SU-DHL-6 (cell line): Measurements from ENCODE around the gene MYMX.

Source experiments
- H2AFZ ChIP-seq: fragments of 200-600 bp; sonication (generic); 2 replicates; pipeline ENCODE4 v1.6.1; 2014; ENCODE audit warnings: low read depth, mild to moderate bottlenecking, moderate library complexity, mixed read lengths, antibody characterized with exemption, low read length; ENCODE audit not compliant: severe bottlenecking
- H3F3A ChIP-seq: fragments of 200-600 bp; shearing (Covaris generic); 2 replicates; pipeline ENCODE4 v1.6.0; 2016; ENCODE audit warnings: antibody characterized with exemption, mild to moderate bottlenecking; ENCODE audit not compliant: insufficient read depth
- H3K27ac ChIP-seq: fragments of 200-600 bp; sonication (generic); 2 replicates; pipeline ENCODE4 v1.5.1; 2016; ENCODE audit warnings: low read depth, mild to moderate bottlenecking, low read length, moderate library complexity, mixed read lengths
- H3K27me3 ChIP-seq: fragments of 200-600 bp; sonication (generic), shearing (Covaris generic); 2 replicates; pipeline ENCODE4 v1.6.0; 2014; ENCODE audit warnings: mild to moderate bottlenecking, low read length
- H3K36me3 ChIP-seq: fragments of 200-600 bp; sonication (generic); 2 replicates; pipeline ENCODE4 v1.6.1; 2014; ENCODE audit warnings: mild to moderate bottlenecking, low read length, mixed read lengths
- H3K4me2 ChIP-seq: fragments of 300-600, 200-600 bp; shearing (Covaris generic), sonication (generic); 2 replicates; pipeline ENCODE4 v1.6.0; 2014; ENCODE audit warnings: low read length, low read depth, mild to moderate bottlenecking; ENCODE audit not compliant: poor library complexity, severe bottlenecking
- H3K4me3 ChIP-seq: fragments of 200-600 bp; sonication (generic); 2 replicates; pipeline ENCODE4 v1.5.1; 2014; ENCODE audit warnings: antibody characterized with exemption, low read length, mild to moderate bottlenecking, mixed read lengths; ENCODE audit not compliant: insufficient read depth, poor library complexity, severe bottlenecking
- H3K79me2 ChIP-seq: fragments of 200-600 bp; sonication (generic); 2 replicates; pipeline ENCODE4 v1.6.1; 2014; ENCODE audit warnings: mild to moderate bottlenecking, low read length, moderate library complexity; ENCODE audit not compliant: insufficient read depth
- H3K9ac ChIP-seq: fragments of 200-600 bp; sonication (generic); 2 replicates; pipeline ENCODE4 v1.7.0; 2014; ENCODE audit warnings: mild to moderate bottlenecking, low read length
- H3K9me2 ChIP-seq: fragments of 200-600 bp; sonication (generic); replicated peaks from 2 replicates; pipeline ENCODE4 v1.6.1; 2014; ENCODE audit warnings: low read length; ENCODE audit not compliant: insufficient read depth
- H3K9me3 ChIP-seq: fragments of 200-600 bp; sonication (generic); 2 replicates; pipeline ENCODE4 v1.6.1; 2014; ENCODE audit warnings: low read length, mixed read lengths; ENCODE audit not compliant: insufficient read depth
- H4K20me1 ChIP-seq: fragments of 200-600 bp; sonication (generic); 2 replicates; pipeline ENCODE4 v1.6.1; 2014; ENCODE audit warnings: low read depth, mild to moderate bottlenecking, antibody characterized with exemption, low read length, moderate library complexity, mixed read lengths
- EZH2phosphoT487 ChIP-seq: fragments of 200-600 bp; sonication (generic), shearing (Covaris generic); conservative IDR thresholded peaks from 2 replicates; pipeline ENCODE4 v1.6.1; 2018; ENCODE audit warnings: mild to moderate bottlenecking, antibody characterized with exemption, low read length, moderate library complexity, mixed read lengths
- TF ChIP-seq, protein P1 (sequence below): fragments of 200-600 bp; sonication (generic); IDR thresholded peaks from one replicate; pipeline ENCODE4 v1.5.1; 2017; ENCODE audit warnings: antibody characterized with exemption, mild to moderate bottlenecking, low read length, moderate library complexity; ENCODE audit not compliant: insufficient read depth, poor library complexity, severe bottlenecking

The MYMX gene

GRCh38 chr6:44255105-44255808 lies 38.5 kb downstream of the MYMX start:
- H3K79me2 ChIP-seq = peaks cover 12% of the 10 kb centered on the region; the same call in 1 of the 2 replicates
- H3K4me3 ChIP-seq = peak overlapping the region; percentile 81
- no peaks in the 10 kb centered on the region for H3K9me3 ChIP-seq
- H2AFZ ChIP-seq = no peak overlapping the region
- no peak for TF ChIP-seq EZH2phosphoT487
- TF ChIP-seq, protein P1, sequence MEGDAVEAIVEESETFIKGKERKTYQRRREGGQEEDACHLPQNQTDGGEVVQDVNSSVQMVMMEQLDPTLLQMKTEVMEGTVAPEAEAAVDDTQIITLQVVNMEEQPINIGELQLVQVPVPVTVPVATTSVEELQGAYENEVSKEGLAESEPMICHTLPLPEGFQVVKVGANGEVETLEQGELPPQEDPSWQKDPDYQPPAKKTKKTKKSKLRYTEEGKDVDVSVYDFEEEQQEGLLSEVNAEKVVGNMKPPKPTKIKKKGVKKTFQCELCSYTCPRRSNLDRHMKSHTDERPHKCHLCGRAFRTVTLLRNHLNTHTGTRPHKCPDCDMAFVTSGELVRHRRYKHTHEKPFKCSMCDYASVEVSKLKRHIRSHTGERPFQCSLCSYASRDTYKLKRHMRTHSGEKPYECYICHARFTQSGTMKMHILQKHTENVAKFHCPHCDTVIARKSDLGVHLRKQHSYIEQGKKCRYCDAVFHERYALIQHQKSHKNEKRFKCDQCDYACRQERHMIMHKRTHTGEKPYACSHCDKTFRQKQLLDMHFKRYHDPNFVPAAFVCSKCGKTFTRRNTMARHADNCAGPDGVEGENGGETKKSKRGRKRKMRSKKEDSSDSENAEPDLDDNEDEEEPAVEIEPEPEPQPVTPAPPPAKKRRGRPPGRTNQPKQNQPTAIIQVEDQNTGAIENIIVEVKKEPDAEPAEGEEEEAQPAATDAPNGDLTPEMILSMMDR = no peak
- H3K36me3 ChIP-seq = peaks cover 26% of the 10 kb centered on the region
- peaks cover 22% of the 10 kb centered on the region; the same call in 1 of the 2 replicates for H4K20me1 ChIP-seq
- H3K27me3 ChIP-seq = no peaks in the 10 kb centered on the region
- H3K9ac ChIP-seq = peak overlapping the region; percentile 85
- peaks cover 85% of the 10 kb centered on the region for H3F3A ChIP-seq
- peak overlapping the region; percentile 71 for H3K27ac ChIP-seq
- peak overlapping the region; percentile 83 for H3K4me2 ChIP-seq
- no peaks in the 10 kb centered on the region for H3K9me2 ChIP-seq

DNA sequence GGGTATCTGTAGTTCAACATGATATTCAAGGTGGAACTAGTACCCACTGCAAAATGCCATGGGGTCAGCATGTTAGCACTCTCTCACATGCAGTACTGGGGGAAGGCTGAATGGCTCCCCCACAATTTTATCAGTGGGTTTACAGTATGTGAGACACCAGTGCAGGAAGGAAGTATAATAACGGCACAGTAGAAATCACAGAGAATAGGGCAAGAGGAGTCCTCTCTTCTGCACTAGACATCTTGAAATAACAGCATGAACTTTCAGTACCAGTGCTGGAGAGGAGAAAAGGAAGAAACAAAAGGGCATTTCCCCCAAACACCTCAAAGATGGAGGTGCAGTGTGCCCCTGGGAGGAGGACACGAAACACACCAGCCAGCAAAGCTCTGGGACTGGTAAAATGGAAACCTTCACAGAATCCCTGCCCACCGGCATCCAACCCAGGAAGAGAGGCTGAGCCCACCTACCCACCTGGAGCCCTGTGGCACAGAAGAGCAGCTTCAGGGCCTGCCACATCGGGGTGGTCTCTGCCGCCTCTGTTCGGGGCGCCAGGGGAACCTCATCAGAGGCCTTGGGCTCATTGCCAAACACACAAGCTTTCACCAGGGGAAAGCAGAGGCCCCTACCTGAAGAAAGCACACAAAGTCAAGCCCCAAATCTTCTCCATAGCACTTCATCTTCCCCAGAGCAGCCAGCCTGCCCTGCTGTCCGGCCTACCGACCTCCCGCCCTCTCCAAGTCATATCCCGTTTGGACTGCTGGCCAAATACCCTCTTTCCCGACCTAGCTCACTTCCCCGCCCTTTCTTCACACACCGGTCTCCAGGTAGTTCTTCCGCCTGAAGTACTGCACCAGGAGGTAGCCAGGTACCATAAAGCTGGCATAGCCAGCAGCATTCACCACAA lies 39.4 kb downstream of the MYMX start:
- H3K4me3 ChIP-seq = peak overlapping the region; percentile 81
- TF ChIP-seq EZH2phosphoT487 = no peak
- TF ChIP-seq, protein P1 = no peak
- H3K9me3 ChIP-seq = no peaks in the 10 kb centered on the region
- no peaks in the 10 kb centered on the region for H3K27me3 ChIP-seq
- H3K4me2 ChIP-seq = peak overlapping the region; percentile 83
- H3K27ac ChIP-seq = peak overlapping the region; percentile 71
- H2AFZ ChIP-seq = no peak overlapping the region
- H3K9me2 ChIP-seq = no peaks in the 10 kb centered on the region
- H3K79me2 ChIP-seq = peaks cover 8% of the 10 kb centered on the region; the same call in 1 of the 2 replicates
- peaks cover 13% of the 10 kb centered on the region; the same call in 1 of the 2 replicates for H4K20me1 ChIP-seq
- H3F3A ChIP-seq = peaks cover 79% of the 10 kb centered on the region
- H3K36me3 ChIP-seq = peaks cover 18% of the 10 kb centered on the region; the same call in 1 of the 2 replicates
- H3K9ac ChIP-seq = peak overlapping the region; percentile 85

DNA sequence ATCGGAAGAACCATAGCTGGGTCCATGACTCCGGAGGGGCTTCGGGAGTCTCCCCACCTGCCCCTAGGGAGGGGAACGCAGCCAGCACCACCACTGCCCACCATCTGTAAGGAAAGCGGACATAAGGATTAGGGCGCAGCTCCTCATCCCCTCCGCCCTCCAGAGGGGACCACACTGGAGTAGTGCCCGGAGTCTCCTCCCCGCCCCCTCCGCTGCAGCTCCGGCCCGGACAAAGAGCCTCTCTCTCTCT lies 40.0 kb downstream of the MYMX start:
- Histone ChIP-seq H3K27ac (peak overlapping the region; percentile 71), H3K79me2 (peaks cover 8% of the 10 kb centered on the region; the same call in 1 of the 2 replicates), H3F3A (peaks cover 76% of the 10 kb centered on the region)

More for the DNA sequence above, 40.0 kb downstream of the MYMX start:
- peak overlapping the region; percentile 85 for H3K9ac ChIP-seq
- H3K9me2 ChIP-seq = no peaks in the 10 kb centered on the region
- peak overlapping the region; percentile 83 for H3K4me2 ChIP-seq
- H2AFZ ChIP-seq = peak overlapping the region; percentile 70
- H3K36me3 ChIP-seq = peaks cover 12% of the 10 kb centered on the region; the same call in 1 of the 2 replicates
- peaks cover 7% of the 10 kb centered on the region; the same call in 1 of the 2 replicates for H4K20me1 ChIP-seq
- no peaks in the 10 kb centered on the region for H3K27me3 ChIP-seq
- H3K9me3 ChIP-seq = no peaks in the 10 kb centered on the region
- TF ChIP-seq EZH2phosphoT487 = no peak
- TF ChIP-seq, protein P1 = no peak
- peak overlapping the region; percentile 81 for H3K4me3 ChIP-seq
